Measurements from ENCODE around the gene SEC61A1. TPM values are rescaled to one million over a fixed set of nuclear protein-coding genes. Genes with fewer than 3 reads are reported as not detected.

SEC61A1 gene
- total RNA-seq, 1 donor from 2014 or later = 92.8 TPM

DNA sequence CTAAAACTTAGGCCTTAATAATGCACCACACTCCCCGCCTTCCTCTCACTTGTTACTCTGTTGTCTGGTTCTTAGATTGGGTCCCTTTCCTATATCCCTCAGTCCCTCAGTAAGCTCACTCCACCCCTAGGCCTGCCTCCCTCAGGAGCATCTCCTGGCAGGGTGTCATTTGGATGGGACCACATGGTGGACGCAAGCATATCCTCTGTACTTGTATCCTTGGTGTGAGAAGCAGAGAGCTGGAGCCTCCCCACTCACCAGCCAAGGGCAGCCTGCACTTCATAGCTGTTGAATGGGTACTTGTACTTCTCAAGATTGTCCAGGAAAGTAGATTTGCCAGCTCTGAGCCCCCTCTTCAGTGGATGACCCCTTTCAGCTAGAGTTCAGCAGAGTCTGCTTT is 11.6 kb downstream of the SEC61A1 start:
- intact Hi-C loops (cut with DNase I) = no loop called here
- DNase-seq (ENCODE audit: extremely low spot score in 2 of 2) = no peak
- Histone ChIP-seq H3K9me3 (no peaks in the 10 kb centered on the region), H3K27me3 (no peaks in the 10 kb centered on the region), H3K4me1 (no peaks in the 10 kb centered on the region), H3K36me3 (peaks cover 13 to 99% of the 10 kb centered on the region in 2 donors), H3K27ac (no peak overlapping the region), H3K4me3 (no peak overlapping the region)
- TF ChIP-seq POLR2A (IDR thresholded peaks at IDR 0.05) (no peak), POLR2AphosphoS5 (IDR thresholded peaks at IDR 0.05; ENCODE audit: insufficient read depth in 1 of 2, low read depth in 1 of 2) (no peak)
- TF ChIP-seq, protein P1, sequence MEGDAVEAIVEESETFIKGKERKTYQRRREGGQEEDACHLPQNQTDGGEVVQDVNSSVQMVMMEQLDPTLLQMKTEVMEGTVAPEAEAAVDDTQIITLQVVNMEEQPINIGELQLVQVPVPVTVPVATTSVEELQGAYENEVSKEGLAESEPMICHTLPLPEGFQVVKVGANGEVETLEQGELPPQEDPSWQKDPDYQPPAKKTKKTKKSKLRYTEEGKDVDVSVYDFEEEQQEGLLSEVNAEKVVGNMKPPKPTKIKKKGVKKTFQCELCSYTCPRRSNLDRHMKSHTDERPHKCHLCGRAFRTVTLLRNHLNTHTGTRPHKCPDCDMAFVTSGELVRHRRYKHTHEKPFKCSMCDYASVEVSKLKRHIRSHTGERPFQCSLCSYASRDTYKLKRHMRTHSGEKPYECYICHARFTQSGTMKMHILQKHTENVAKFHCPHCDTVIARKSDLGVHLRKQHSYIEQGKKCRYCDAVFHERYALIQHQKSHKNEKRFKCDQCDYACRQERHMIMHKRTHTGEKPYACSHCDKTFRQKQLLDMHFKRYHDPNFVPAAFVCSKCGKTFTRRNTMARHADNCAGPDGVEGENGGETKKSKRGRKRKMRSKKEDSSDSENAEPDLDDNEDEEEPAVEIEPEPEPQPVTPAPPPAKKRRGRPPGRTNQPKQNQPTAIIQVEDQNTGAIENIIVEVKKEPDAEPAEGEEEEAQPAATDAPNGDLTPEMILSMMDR (IDR thresholded peaks at IDR 0.05) = no peak

DNA sequence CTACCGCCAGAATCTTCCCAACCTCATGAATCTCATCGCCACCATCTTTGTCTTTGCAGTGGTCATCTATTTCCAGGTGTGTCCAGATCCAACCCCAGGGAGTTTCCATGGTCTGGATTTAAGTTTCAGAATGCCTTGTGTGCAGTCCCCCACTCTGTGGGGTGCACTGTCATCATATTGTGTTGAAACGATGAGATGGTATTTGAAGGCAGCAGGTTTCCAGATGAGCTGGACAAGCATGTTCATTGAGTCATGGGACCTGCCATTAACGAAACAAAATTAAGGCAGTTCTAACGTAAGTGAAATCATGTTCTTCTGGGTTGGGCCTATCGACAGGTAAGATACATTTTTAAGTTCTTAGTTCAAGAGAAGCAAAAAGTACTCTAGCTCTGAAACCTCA is 12.7 kb downstream of the SEC61A1 start:
- Histone ChIP-seq H3K36me3 (peaks cover 13 to 100% of the 10 kb centered on the region in 2 donors), H3K4me3 (no peak overlapping the region), H3K27ac (no peak overlapping the region), H3K27me3 (no peaks in the 10 kb centered on the region), H3K4me1 (no peaks in the 10 kb centered on the region), H3K9me3 (no peaks in the 10 kb centered on the region)
- TF ChIP-seq POLR2A (IDR thresholded peaks at IDR 0.05) = no peak
- TF ChIP-seq POLR2AphosphoS5 (IDR thresholded peaks at IDR 0.05; ENCODE audit: insufficient read depth in 1 of 2, low read depth in 1 of 2) = no peak
- TF ChIP-seq, protein P1 (IDR thresholded peaks at IDR 0.05) = no peak
- DNase-seq (ENCODE audit: extremely low spot score in 2 of 2) = no peak
- intact Hi-C loops (cut with DNase I) = no loop called here

DNA sequence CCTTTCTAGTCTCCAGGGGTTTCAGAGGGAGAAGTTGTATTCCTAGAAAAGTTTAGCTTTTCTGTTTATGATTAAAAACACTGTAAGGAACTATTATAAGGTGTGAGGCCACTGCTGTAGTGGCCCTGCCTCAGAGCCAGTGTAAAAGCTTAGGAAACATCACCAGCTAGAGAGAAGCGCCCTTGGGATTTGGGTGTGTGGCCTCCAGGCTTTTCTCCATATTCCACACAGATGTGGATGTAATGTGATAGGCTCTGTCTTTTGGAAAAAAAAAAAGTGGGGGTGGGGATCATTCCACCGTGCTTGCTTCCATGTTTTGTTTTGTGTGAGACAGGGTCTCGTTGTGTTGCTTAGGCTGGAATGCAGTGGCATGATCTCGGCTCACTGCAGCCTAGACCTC is 13.9 kb downstream of the SEC61A1 start:
- DNase-seq (ENCODE audit: extremely low spot score in 2 of 2) = no peak
- Histone ChIP-seq H3K36me3 (peaks cover 9 to 99% of the 10 kb centered on the region in 2 donors), H3K4me1 (no peaks in the 10 kb centered on the region), H3K9me3 (no peaks in the 10 kb centered on the region), H3K27me3 (no peaks in the 10 kb centered on the region), H3K27ac (no peak overlapping the region), H3K4me3 (no peak overlapping the region)
- intact Hi-C loops (cut with DNase I) = no loop called here
- TF ChIP-seq POLR2AphosphoS5 (IDR thresholded peaks at IDR 0.05; ENCODE audit: insufficient read depth in 1 of 2, low read depth in 1 of 2) (no peak), POLR2A (IDR thresholded peaks at IDR 0.05) (no peak)
- TF ChIP-seq, protein P1 (IDR thresholded peaks at IDR 0.05) = no peak

DNA sequence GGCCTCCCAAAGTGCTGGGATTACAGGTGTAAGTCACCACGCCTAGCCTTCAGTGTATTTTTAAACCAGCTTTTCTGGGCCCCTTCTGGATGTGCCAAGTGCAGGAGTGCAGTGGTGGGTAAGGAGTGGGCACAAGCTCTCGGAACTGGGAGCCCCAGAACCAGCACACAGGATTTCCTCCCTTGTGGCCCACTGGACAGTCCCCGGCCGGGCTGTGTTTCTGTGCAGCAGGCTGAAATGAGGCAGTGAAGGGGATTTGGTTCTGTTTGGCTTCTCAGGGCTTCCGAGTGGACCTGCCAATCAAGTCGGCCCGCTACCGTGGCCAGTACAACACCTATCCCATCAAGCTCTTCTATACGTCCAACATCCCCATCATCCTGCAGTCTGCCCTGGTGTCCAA is 14.4 kb downstream of the SEC61A1 start:
- intact Hi-C loops (cut with DNase I) = no loop called here
- peaks cover 3 to 93% of the 10 kb centered on the region in 2 donors for H3K36me3 ChIP-seq
- TF ChIP-seq POLR2AphosphoS5 (IDR thresholded peaks at IDR 0.05; ENCODE audit: insufficient read depth in 1 of 2, low read depth in 1 of 2) (no peak), POLR2A (IDR thresholded peaks at IDR 0.05) (no peak)
- TF ChIP-seq, protein P1 (IDR thresholded peaks at IDR 0.05) = no peak

DNA sequence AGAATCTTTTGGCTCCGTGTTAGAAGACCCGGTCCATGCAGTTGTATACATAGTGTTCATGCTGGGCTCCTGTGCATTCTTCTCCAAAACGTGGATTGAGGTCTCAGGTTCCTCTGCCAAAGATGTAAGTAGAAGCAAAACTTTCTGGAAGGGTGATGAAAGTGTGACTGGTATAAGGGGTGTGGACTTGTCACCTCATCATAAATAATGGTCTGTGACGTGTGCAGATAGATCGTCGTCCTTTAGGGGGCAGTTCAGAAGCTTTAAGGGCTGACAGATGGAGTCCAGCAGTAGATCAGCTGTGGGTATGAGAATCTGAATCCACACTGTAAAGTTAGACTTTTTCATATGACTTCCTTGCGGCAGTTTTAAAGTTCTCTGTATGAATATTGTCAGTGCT is 15.3 kb downstream of the SEC61A1 start:
- intact Hi-C loops (cut with DNase I) = no loop called here
- DNase-seq (ENCODE audit: extremely low spot score in 2 of 2) = no peak

More for the DNA sequence above, 14.4 kb downstream of the SEC61A1 start:
- DNase-seq (ENCODE audit: extremely low spot score in 2 of 2) = no peak
- Histone ChIP-seq H3K4me3 (no peak overlapping the region), H3K27ac (no peak overlapping the region), H3K4me1 (no peaks in the 10 kb centered on the region), H3K27me3 (no peaks in the 10 kb centered on the region), H3K9me3 (no peaks in the 10 kb centered on the region)

More for the DNA sequence above, 15.3 kb downstream of the SEC61A1 start:
- Histone ChIP-seq H3K9me3 (no peaks in the 10 kb centered on the region), H3K27ac (no peak overlapping the region), H3K4me3 (no peak overlapping the region), H3K4me1 (no peaks in the 10 kb centered on the region), H3K36me3 (peaks cover 0 to 85% of the 10 kb centered on the region in 2 donors), H3K27me3 (no peaks in the 10 kb centered on the region)
- TF ChIP-seq POLR2AphosphoS5 (IDR thresholded peaks at IDR 0.05; ENCODE audit: insufficient read depth in 1 of 2, low read depth in 1 of 2) (no peak), POLR2A (IDR thresholded peaks at IDR 0.05) (no peak)
- TF ChIP-seq, protein P1 (IDR thresholded peaks at IDR 0.05) = no peak

Data from vagina (tissue), 2 donors.